Astrocyte of the spinal cord (primary cell): ENCODE results near the gene BDH1.

Source experiments
- DNase-seq: peaks from one replicate; pipeline ENCODE4 v3.0.0; 2011; ENCODE audit warnings: low read depth, low spot score
- H3K4me3 ChIP-seq: 2 replicates; pipeline ENCODE4 v1.5.1; 2011; ENCODE audit warnings: low read depth, mild to moderate bottlenecking, low read length, moderate library complexity
- in situ Hi-C: cut with HindIII; loops from 2 replicates; pipeline ENCODE4 v1.10.0; 2017; ENCODE audit warnings: low sequenced_read_pairs
- TF ChIP-seq, protein P1 (sequence below): IDR thresholded peaks from 2 replicates; pipeline ENCODE4 v1.5.1; 2012; ENCODE audit warnings: low read depth, mild to moderate bottlenecking, low read length, inconsistent platforms

BDH1 gene

DNA sequence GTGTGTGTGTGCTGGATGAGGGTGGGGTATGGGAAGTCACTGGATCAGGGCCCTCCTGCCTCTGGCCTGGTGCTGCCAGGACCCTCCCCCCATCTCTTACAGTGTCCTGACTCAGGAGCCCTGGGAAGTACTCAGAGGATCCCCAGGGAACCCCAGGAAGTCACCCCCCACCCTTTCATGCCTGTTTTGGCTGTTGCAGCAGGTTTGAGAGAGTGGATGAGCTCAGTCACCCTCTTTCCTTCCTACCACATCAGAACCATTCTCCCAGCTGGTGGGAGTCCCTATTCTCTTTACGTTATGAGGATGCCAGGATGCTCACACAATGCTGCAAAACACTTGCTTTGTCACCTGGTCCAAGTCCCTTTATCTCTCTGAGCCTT is 59.0 kb downstream of the BDH1 start:
- TF ChIP-seq, protein P1, sequence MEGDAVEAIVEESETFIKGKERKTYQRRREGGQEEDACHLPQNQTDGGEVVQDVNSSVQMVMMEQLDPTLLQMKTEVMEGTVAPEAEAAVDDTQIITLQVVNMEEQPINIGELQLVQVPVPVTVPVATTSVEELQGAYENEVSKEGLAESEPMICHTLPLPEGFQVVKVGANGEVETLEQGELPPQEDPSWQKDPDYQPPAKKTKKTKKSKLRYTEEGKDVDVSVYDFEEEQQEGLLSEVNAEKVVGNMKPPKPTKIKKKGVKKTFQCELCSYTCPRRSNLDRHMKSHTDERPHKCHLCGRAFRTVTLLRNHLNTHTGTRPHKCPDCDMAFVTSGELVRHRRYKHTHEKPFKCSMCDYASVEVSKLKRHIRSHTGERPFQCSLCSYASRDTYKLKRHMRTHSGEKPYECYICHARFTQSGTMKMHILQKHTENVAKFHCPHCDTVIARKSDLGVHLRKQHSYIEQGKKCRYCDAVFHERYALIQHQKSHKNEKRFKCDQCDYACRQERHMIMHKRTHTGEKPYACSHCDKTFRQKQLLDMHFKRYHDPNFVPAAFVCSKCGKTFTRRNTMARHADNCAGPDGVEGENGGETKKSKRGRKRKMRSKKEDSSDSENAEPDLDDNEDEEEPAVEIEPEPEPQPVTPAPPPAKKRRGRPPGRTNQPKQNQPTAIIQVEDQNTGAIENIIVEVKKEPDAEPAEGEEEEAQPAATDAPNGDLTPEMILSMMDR, result no peak
- DNase-seq, result no peak
- no peak overlapping the region for H3K4me3 ChIP-seq
- in situ Hi-C loops, result no loop called here

DNA sequence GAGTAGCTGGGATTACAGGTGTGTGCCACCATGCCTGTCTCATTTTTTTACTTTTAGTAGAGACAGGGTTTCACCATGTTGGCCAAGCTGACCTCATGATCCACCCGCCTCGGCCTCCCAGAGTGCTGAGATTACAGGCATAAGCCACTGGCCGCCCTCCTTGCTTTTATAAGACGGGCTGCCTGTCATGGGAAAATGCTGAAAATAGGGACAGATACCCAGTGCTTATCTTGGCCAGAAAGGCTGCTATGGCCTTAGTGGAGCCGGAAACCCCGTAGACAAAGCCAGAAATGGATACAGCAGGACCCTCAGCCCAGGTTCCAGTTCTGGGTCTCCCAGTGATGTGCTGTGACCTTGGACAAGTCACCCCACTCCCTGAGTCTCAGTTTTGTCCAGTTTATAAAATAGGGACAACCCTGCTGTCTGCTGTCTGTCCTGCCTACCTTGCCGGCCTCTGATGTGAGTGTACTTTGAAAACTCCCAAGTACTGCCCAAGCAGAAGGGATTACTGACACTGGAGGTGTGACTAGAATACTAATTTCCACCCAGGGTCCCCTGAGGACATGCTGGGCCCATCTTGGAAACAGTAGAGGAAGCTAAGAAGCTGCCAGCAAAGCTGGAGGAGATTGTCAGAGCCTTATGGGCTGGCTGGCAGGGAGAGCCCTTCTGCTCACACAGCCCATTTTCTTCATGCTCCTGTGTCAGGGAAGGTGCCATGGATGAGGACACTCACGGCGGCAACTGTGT is 59.6 kb downstream of the BDH1 start:
- no peak for DNase-seq
- no peak overlapping the region for H3K4me3 ChIP-seq
- in situ Hi-C loops, result no loop called here
- TF ChIP-seq, protein P1, result no peak

DNA sequence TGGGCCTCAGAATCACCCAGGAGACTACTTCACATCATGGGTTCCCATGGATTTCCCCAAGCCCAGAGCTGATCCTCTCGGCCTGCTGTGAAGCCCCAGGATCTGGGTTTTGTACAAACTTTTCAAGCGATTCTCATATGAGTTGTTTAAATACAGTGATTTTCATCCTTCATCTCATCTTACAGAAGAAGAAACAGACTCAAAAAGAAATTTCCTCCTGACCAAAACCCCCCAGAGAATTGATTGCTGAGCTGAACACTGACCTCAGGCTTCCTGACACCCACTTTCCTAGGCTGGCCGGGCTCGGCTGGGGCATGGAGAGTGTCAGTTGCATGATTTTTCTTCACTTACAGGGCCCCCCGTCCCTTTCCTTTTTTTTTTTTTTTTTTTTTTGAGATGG is 60.3 kb downstream of the BDH1 start:
- DNase-seq, result no peak
- in situ Hi-C loops, result no loop called here
- TF ChIP-seq, protein P1, result no peak
- no peak overlapping the region for H3K4me3 ChIP-seq

DNA sequence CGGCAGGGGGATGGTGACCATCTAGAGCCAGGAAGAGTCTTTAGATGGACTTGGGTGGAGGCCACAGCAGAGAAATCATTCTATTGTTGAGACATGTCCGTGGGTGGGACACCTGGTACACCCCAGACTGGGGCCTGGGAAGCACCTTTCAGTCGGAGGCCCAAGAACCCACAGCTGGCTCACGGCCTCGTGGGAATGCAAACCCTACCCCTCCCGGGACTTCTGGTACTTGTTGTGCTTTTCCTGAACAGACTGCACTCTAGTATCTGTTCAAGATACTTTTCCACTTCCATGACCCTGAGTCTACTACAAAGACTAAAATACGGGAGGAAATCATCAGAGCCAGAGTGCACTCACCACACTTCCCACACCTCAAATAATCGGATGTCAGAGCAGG is 60.7 kb downstream of the BDH1 start:
- H3K4me3 ChIP-seq, result no peak overlapping the region
- TF ChIP-seq, protein P1, result no peak
- DNase-seq, result no peak
- in situ Hi-C loops, result no loop called here

DNA sequence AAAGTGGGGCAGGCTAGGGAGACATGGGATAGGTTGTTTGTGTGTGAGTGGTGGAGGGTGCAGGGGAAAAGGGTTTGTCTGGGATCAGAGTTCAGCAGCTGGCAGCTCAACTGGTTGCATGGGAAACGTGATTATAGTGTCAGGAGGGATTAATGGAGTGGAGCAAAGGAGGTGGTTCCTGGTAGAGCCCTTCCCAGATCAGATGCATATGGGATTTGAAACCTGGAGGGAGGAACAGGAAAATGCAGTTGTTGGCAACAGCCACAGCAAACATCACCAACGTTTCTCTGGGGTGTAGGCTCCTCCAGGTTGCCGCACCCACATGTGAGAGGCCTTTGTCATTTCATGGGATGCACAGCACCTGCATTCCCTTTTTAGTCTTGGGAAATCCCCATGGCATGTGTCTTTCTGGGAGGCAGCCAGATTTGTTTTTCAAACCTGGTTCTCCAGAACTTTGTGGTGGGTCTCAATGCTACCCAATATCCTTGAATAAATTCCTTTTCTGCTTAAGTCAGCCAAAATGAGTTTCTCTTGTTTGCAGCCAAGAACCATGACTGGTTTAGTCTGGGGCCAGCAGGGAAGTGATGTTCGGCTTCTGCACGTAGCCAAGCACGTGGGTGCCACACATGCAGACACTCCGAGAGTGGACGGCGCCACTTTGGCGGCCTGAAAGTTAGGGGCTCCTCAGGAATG is 61.3 kb downstream of the BDH1 start:
- no peak overlapping the region for H3K4me3 ChIP-seq
- TF ChIP-seq, protein P1, result no peak
- in situ Hi-C loops, result no loop called here
- DNase-seq, result peak; percentile 32

DNA sequence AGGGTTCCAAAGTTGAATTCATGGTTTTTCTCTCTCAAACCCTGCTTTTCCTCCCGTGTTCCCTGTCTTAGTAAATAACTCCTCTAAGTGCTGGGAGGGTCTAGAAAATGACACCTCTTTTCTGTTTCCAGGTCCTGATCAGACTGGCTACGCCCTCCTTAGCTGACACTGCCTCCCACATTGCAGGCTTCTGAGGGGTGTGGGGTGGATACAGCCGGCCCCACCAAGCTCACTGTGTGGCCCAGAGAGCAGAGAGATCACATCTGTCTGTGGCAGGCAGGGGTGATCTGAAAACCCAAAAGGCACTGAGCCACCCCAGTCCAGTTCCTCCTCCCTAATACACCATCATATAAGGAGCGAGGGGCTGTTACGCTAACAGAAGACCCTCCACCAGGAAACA is 62.7 kb downstream of the BDH1 start:
- TF ChIP-seq, protein P1, result no peak
- in situ Hi-C loops, result no loop called here
- no peak overlapping the region for H3K4me3 ChIP-seq
- no peak for DNase-seq
